ENCODE measurements around the gene LBHD2. TPM values are rescaled to one million over a fixed set of nuclear protein-coding genes. Genes with fewer than 3 reads are reported as not detected.

LBHD2 gene
- total and polyA plus RNA-seq, 10 of the 15 experiments (the other 5 are each of a cell fraction or from before 2014, with no cell fraction given): not detected

- H3K79me2 ChIP-seq (ENCODE audit: control insufficient read depth, insufficient read depth, low read length): no peaks in the 10 kb centered on the region
- CTCF ChIA-PET: interaction anchor here (0.6 to 2.5 kb wide), 8 partner anchors 27 to 407 kb away, joined by 3 to 23 read pairs (median 6); no protein-coding TSS in a partner anchor
- intact Hi-C loops (cut with micrococcal nuclease; ENCODE audit: unreplicated experiment): no loop called here
- peaks cover 5 to 11% of the 10 kb centered on the region in 2 experiments; a peak in 2 of 4 replicates for H3K27me3 ChIP-seq (replicated peaks in 1 of 2; ENCODE audit: control insufficient read depth in 2 of 2, insufficient read depth in 2 of 2, low read length in 1 of 2)
- 86% methylated on average over 11 of the region's 11 CpGs for WGBS (ENCODE audit: insufficient coverage, insufficient replicate concordance, low lambda C conversion rate, missing lambda C conversion rate)
- BruUV-seq (replicated peaks): no TSS peak
- no peaks in the 10 kb centered on the region for H4K20me1 ChIP-seq (ENCODE audit: control insufficient read depth, insufficient read depth)
- H3K4me1 ChIP-seq (ENCODE audit: control insufficient read depth, insufficient read depth, low read length): peaks cover 29% of the 10 kb centered on the region
- FAIRE-seq (no peak), ATAC-seq (no peak), DNase-seq (ENCODE audit: low read depth, low spot score) (no peak)
- peak overlapping the region; percentile 75 for H3K4me2 ChIP-seq (ENCODE audit: control insufficient read depth, insufficient read depth)
- H3K9ac ChIP-seq (ENCODE audit: control insufficient read depth, insufficient read depth, low read length): no peak overlapping the region
- H2AFZ ChIP-seq (ENCODE audit: control insufficient read depth, low read depth, low read length): no peak overlapping the region
- H3K9me3 ChIP-seq (replicated peaks; ENCODE audit: control insufficient read depth, insufficient read depth, low read length): no peaks in the 10 kb centered on the region
- in situ Hi-C loops (cut with MboI): no loop called here
- no peak overlapping the region for H3K27ac ChIP-seq (ENCODE audit: control insufficient read depth, insufficient read depth)
- no peak overlapping the region for H3K4me3 ChIP-seq
- TF ChIP-seq RELA (IDR thresholded peaks at IDR 0.05; ENCODE audit: borderline replicate concordance, partially characterized antibody): no peak
- no peak for TF ChIP-seq E2F4 (IDR thresholded peaks at IDR 0.05; ENCODE audit: low read depth, low read length)
- no peak for TF ChIP-seq ZNF687 (IDR thresholded peaks at IDR 0.05)
- TF ChIP-seq, protein P1, sequence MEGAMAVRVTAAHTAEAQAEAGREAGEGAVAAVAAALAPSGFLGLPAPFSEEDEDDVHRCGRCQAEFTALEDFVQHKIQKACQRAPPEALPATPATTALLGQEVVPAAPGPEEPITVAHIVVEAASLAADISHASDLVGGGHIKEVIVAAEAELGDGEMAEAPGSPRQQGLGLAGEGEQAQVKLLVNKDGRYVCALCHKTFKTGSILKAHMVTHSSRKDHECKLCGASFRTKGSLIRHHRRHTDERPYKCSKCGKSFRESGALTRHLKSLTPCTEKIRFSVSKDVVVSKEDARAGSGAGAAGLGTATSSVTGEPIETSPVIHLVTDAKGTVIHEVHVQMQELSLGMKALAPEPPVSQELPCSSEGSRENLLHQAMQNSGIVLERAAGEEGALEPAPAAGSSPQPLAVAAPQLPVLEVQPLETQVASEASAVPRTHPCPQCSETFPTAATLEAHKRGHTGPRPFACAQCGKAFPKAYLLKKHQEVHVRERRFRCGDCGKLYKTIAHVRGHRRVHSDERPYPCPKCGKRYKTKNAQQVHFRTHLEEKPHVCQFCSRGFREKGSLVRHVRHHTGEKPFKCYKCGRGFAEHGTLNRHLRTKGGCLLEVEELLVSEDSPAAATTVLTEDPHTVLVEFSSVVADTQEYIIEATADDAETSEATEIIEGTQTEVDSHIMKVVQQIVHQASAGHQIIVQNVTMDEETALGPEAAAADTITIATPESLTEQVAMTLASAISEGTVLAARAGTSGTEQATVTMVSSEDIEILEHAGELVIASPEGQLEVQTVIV (IDR thresholded peaks at IDR 0.05; ENCODE audit: borderline replicate concordance, partially characterized antibody): no peak
- TF ChIP-seq ZNF384 (IDR thresholded peaks at IDR 0.05; ENCODE audit: borderline replicate concordance, low read depth, low read length): no peak
- TF ChIP-seq HDAC6 (IDR thresholded peaks at IDR 0.05; ENCODE audit: unreplicated experiment): no peak
- no peak for TF ChIP-seq SP1 (IDR thresholded peaks at IDR 0.05; ENCODE audit: low read depth, low read length)
- H3K36me3 ChIP-seq (ENCODE audit: control insufficient read depth in 2 of 2, insufficient read depth in 2 of 2, low read length in 1 of 2): no peaks in the 10 kb centered on the region
- POLR2A ChIA-PET: interaction anchor here (1.2 kb wide), 1 partner anchor 40 kb away, joined by 6 read pairs; no protein-coding TSS in a partner anchor
- RAD21 ChIA-PET (ENCODE audit: unreplicated experiment): interaction anchor here (1.6 to 3.2 kb wide), 3 partner anchors 27 to 41 kb away, joined by 7 to 14 read pairs (median 7); no protein-coding TSS in a partner anchor
- SMC1A ChIA-PET (ENCODE audit: uncharacterized antibody, unreplicated experiment): interaction anchor here (0.6 to 1.4 kb wide), 5 partner anchors 12 to 193 kb away, joined by 3 to 6 read pairs (median 3); no protein-coding TSS in a partner anchor
Observed at GRCh38 chr14:103101257-103101962, 17.4 kb downstream of the LBHD2 start.
